Spleen (tissue), 7 donors: ENCODE data around the gene ARL14EP.

Experiments used
- CTCF ChIP-seq, 11 experiments: fragments of 200-600 bp in 7 of 11; fragments of 450-650 bp in 4 of 11; sonication (generic) in 4 of 11; IDR thresholded peaks in 8 of 11; conservative IDR thresholded peaks in 3 of 11; 1 replicate in 7 of 11; 2 replicates in 4 of 11; pipeline versions ENCODE4 v1.4.0 to v1.8.0; 2016 to 2021; ENCODE audit warnings: antibody characterized with exemption in 11 of 11, inconsistent platforms in 4 of 11, mild to moderate bottlenecking in 1 of 11
- POLR2A ChIP-seq, 3 donors: fragments of 450-650 bp; IDR thresholded peaks; one replicate each; pipeline ENCODE4 v1.5.1; 2017; ENCODE audit warnings: antibody characterized with exemption in 3 of 3, mild to moderate bottlenecking in 1 of 3
- donor health status: DM: no; HTN: no; CAD: no; lungs with moderate emphysema.
- donor health status: DM: no; HTN: no; CAD: no.
- donor health status: DM: no; HTN: no; CAD: no.

- no peak for TF ChIP-seq POLR2A (IDR thresholded peaks at IDR 0.05)
- TF ChIP-seq CTCF (IDR thresholded peaks at IDR 0.05 in 8 of 11, conservative IDR thresholded peaks at IDR 0.05 in 3 of 11), result no peak
These were observed 38.1 kb upstream of the ARL14EP start for GRCh38 chr11:30284836-30285235.
